Spleen (tissue), 7 donors: Measurements from ENCODE around the gene AKAP12.

Experiments used
- POLR2A ChIP-seq, 3 donors: fragments of 450-650 bp; IDR thresholded peaks; one replicate each; pipeline ENCODE4 v1.5.1; 2017; ENCODE audit warnings: antibody characterized with exemption in 3 of 3, mild to moderate bottlenecking in 1 of 3
- TF ChIP-seq, protein P1 (sequence below), 11 experiments: fragments of 200-600 bp in 7 of 11; fragments of 450-650 bp in 4 of 11; sonication (generic) in 4 of 11; IDR thresholded peaks in 8 of 11; conservative IDR thresholded peaks in 3 of 11; 1 replicate in 7 of 11; 2 replicates in 4 of 11; pipeline versions ENCODE4 v1.4.0 to v1.8.0; 2016 to 2021; ENCODE audit warnings: antibody characterized with exemption in 11 of 11, inconsistent platforms in 4 of 11, mild to moderate bottlenecking in 1 of 11
- donor health status: DM: no; HTN: no; CAD: no; lungs with moderate emphysema.
- donor health status: DM: no; HTN: no; CAD: no.
- donor health status: DM: no; HTN: no; CAD: no.

DNA sequence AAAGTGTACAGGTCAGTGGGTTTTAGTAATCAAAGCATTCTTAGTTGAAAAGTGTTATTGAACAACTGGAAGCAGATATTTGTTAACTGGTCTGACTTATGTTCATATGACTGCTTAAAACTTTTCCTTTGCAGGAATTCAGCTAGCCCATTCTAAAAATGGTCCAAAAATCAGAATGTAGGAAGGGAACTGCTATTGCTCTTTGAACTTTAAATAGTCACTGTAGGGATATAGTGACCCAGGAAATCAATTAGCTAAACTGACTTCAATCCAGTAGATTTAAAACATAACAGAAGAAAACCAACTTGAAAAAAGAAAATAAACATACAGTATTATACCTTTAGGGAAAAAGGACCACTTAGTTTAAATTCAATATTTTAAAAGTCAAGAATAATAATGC, 25.5 kb downstream of the AKAP12 start:
- TF ChIP-seq, protein P1, sequence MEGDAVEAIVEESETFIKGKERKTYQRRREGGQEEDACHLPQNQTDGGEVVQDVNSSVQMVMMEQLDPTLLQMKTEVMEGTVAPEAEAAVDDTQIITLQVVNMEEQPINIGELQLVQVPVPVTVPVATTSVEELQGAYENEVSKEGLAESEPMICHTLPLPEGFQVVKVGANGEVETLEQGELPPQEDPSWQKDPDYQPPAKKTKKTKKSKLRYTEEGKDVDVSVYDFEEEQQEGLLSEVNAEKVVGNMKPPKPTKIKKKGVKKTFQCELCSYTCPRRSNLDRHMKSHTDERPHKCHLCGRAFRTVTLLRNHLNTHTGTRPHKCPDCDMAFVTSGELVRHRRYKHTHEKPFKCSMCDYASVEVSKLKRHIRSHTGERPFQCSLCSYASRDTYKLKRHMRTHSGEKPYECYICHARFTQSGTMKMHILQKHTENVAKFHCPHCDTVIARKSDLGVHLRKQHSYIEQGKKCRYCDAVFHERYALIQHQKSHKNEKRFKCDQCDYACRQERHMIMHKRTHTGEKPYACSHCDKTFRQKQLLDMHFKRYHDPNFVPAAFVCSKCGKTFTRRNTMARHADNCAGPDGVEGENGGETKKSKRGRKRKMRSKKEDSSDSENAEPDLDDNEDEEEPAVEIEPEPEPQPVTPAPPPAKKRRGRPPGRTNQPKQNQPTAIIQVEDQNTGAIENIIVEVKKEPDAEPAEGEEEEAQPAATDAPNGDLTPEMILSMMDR (IDR thresholded peaks at IDR 0.05 in 8 of 11, conservative IDR thresholded peaks at IDR 0.05 in 3 of 11), result no peak
- no peak for TF ChIP-seq POLR2A (IDR thresholded peaks at IDR 0.05)
